HepG2 (cell line): ENCODE data around the gene DNAJC13. TPM values are rescaled to one million over a fixed set of nuclear protein-coding genes. Genes with fewer than 3 reads are reported as not detected.

Experiments
- ATAC-seq: fragments of 200-7000 bp; cut with Tn5 transposase; 3 replicates; pipeline ENCODE4 v1.9.1; 2020; ENCODE audit warnings: mild to moderate bottlenecking, moderate library complexity
- BruUV-seq: library from RNA; stranded (reverse); fragments of 400-500 nt; replicated peaks from 2 replicates; lab custom pipeline; 2021; lab: Mats Ljungman, UMichigan
- CTCF ChIA-PET: fragments of 300-600 bp; formaldehyde crosslinking; extraction: SDS; loops from one replicate; lab custom pipeline; 2021; ENCODE audit warnings: low total read pairs, inconsistent platforms, low intra/inter-chr PET ratio; lab: Yijun Ruan, JAX
- POLR2A ChIA-PET: fragments of 350-600 bp; sonication (Branson Sonifier 250); formaldehyde crosslinking; loops from one replicate; lab custom pipeline; 2020; ENCODE audit warnings: antibody characterized with exemption, inconsistent platforms; lab: Yijun Ruan, JAX
- DNase-seq: peaks from one replicate; pipeline ENCODE4 v3.0.0-alpha.2; 2015; ENCODE audit warnings: low spot score
- FAIRE-seq: peaks from 3 replicates; lab custom pipeline; 2011; peaks lifted over from hg19 to GRCh38; lab: Jason Lieb, UNC
- H2AFZ ChIP-seq: one replicate; pipeline ENCODE4 v1.6.1; 2011; ENCODE audit warnings: low read length, inconsistent platforms
- H3K27ac ChIP-seq: fragments of 300-600 bp; 3 replicates; pipeline ENCODE4 v1.8.0; 2011; ENCODE audit warnings: mixed run types, mild to moderate bottlenecking, mixed read lengths, low read length, inconsistent platforms; ENCODE audit not compliant: insufficient read depth; ENCODE audit errors: extremely low read length
- H3K27me3 ChIP-seq, 2 experiments: fragments of 200-600 bp in 1 of 2; 2 replicates in 1 of 2; 3 replicates in 1 of 2; pipeline versions ENCODE4 v1.6.0 to v1.8.0; 2011; ENCODE audit warnings: low read length in 2 of 2, mild to moderate bottlenecking in 2 of 2, moderate library complexity in 2 of 2, inconsistent platforms in 1 of 2; ENCODE audit not compliant: insufficient read depth in 2 of 2, control insufficient read depth in 1 of 2
- H3K36me3 ChIP-seq, 2 experiments: fragments of 200-600 bp in 1 of 2; replicated peaks in 1 of 2; 2 replicates in 1 of 2; 3 replicates in 1 of 2; pipeline versions ENCODE4 v1.5.1 to v1.8.0; 2011; ENCODE audit warnings: low read length in 2 of 2, inconsistent platforms in 1 of 2; ENCODE audit not compliant: insufficient read depth in 2 of 2, control insufficient read depth in 1 of 2
- H3K4me1 ChIP-seq: 2 replicates; pipeline ENCODE4 v1.5.1; 2012; ENCODE audit warnings: low read length, inconsistent platforms; ENCODE audit not compliant: insufficient read depth
- H3K4me2 ChIP-seq: 2 replicates; pipeline ENCODE4 v1.6.0; 2011; ENCODE audit warnings: low read depth, low read length, inconsistent platforms
- H3K4me3 ChIP-seq, 3 experiments: fragments of 200-600 bp in 1 of 3; sonication (generic), shearing (Covaris generic) in 1 of 3; replicated peaks in 1 of 3; 2 replicates each; pipeline ENCODE4 v1.5.1; 2011 to 2016; ENCODE audit warnings: low read length in 3 of 3, inconsistent platforms in 2 of 3, low read depth in 2 of 3, mild to moderate bottlenecking in 2 of 3, control low read depth in 1 of 3, mixed read lengths in 1 of 3; ENCODE audit not compliant: insufficient read depth in 1 of 3
- H3K79me2 ChIP-seq: one replicate; pipeline ENCODE4 v1.6.1; 2011; ENCODE audit warnings: low read length, inconsistent platforms; ENCODE audit not compliant: insufficient read depth
- H3K9ac ChIP-seq: 2 replicates; pipeline ENCODE4 v1.6.0; 2011; ENCODE audit warnings: mild to moderate bottlenecking, low read depth, low read length, inconsistent platforms; ENCODE audit not compliant: insufficient read depth
- H3K9me3 ChIP-seq: 2 replicates; pipeline ENCODE4 v1.5.1; 2012; ENCODE audit warnings: mild to moderate bottlenecking, low read length
- H4K20me1 ChIP-seq: 2 replicates; pipeline ENCODE4 v1.6.0; 2011; ENCODE audit warnings: inconsistent platforms, mild to moderate bottlenecking, low read length, moderate library complexity; ENCODE audit not compliant: insufficient read depth
- ATF7 ChIP-seq, 2 experiments: fragments of 450-650 bp in 1 of 2; sonication (generic) in 1 of 2; formaldehyde crosslinking in 1 of 2; IDR thresholded peaks; 2 replicates each; pipeline versions ENCODE4 v1.4.0 to v1.6.1; 2016 to 2020; ENCODE audit warnings: antibody characterized with exemption in 1 of 2, mild to moderate bottlenecking in 1 of 2, missing genetic modification reagents in 1 of 2
- IRX3 ChIP-seq: sonication (generic); formaldehyde crosslinking; IDR thresholded peaks from 2 replicates; pipeline ENCODE4 v1.8.1; 2023; ENCODE audit warnings: mild to moderate bottlenecking, low read depth, missing genetic modification reagents, borderline replicate concordance
- MAFK ChIP-seq, 2 experiments: IDR thresholded peaks in 1 of 2; conservative IDR thresholded peaks in 1 of 2; 2 replicates each; pipeline ENCODE4 v1.6.1; 2011; ENCODE audit warnings: improper control_type of control experiment in 2 of 2, low read length in 2 of 2
- TP53 ChIP-seq: sonication (generic); formaldehyde crosslinking; conservative IDR thresholded peaks from 2 replicates; pipeline ENCODE4 v1.4.0; 2020; ENCODE audit warnings: missing genetic modification reagents
- ZBTB20 ChIP-seq: sonication (generic); formaldehyde crosslinking; IDR thresholded peaks from 2 replicates; pipeline ENCODE4 v1.8.1; 2023; ENCODE audit warnings: missing genetic modification reagents, low read depth, mild to moderate bottlenecking, borderline replicate concordance
- ZNF256 ChIP-seq: sonication (generic); formaldehyde crosslinking; conservative IDR thresholded peaks from 2 replicates; pipeline ENCODE4 v1.4.0; 2020; ENCODE audit warnings: missing genetic modification reagents
- ZNF589 ChIP-seq: sonication (generic); formaldehyde crosslinking; conservative IDR thresholded peaks from 2 replicates; pipeline ENCODE4 v1.8.0; 2022; ENCODE audit warnings: mild to moderate bottlenecking, moderate library complexity, missing genetic modification reagents
- ZNF772 ChIP-seq: sonication (generic); formaldehyde crosslinking; IDR thresholded peaks from 2 replicates; pipeline ENCODE4 v1.5.0; 2020; ENCODE audit warnings: mild to moderate bottlenecking, missing genetic modification reagents
- WGBS: methylation state at CpG from one replicate; pipeline ENCODE4 v1.1.6; 2017; ENCODE audit warnings: low lambda C conversion rate; 5-methylcytosine and 5-hydroxymethylcytosine counted together
- in situ Hi-C: cut with HindIII; loops from 2 replicates; pipeline ENCODE4 v1.10.0; 2017; ENCODE audit warnings: low pct_unique_long_range_greater_than_20kb; ENCODE audit not compliant: extremely low pct_ligation_motif_present
- intact Hi-C: fragments of 100-400 bp; cut with micrococcal nuclease; formaldehyde crosslinking; loops from one replicate; pipeline ENCODE4 v1.10.0; 2022; ENCODE audit not compliant: unreplicated experiment
- polyA plus RNA-seq, 8 experiments: library from polyadenylated mRNA; depleted of rRNA in 3 of 8; stranded (reverse) in 7 of 8; unstranded in 1 of 8; fragments of >200 nt; fragmentation: Illumina TruSeq in 4 of 8; extraction: Trizol in 4 of 8; gene quantifications; 2 replicates each; pipeline versions ENCODE4 v1.2.1 to v1.2.3, GENCODE V29; 2011 to 2016; ENCODE audit warnings: low read depth in 4 of 8, missing spikeins in 1 of 8, mixed read lengths in 1 of 8; ENCODE audit not compliant: insufficient read depth in 1 of 8
- total RNA-seq, 5 experiments: library from RNA; depleted of rRNA; stranded (reverse); fragments of >200 nt; fragmentation: Illumina TruSeq; extraction: Trizol; gene quantifications; 2 replicates each; pipeline ENCODE4 v1.2.3, GENCODE V29; 2016; ENCODE audit warnings: low read depth in 1 of 5
- TF ChIP-seq, protein P1 (sequence below): sonication (generic); formaldehyde crosslinking; IDR thresholded peaks from 2 replicates; pipeline ENCODE4 v1.5.1; 2020; ENCODE audit warnings: mild to moderate bottlenecking, missing genetic modification reagents
- TF ChIP-seq, protein P2 (sequence below): sonication (generic); formaldehyde crosslinking; IDR thresholded peaks from 2 replicates; pipeline ENCODE4 v1.8.0; 2022; ENCODE audit warnings: missing genetic modification reagents, mild to moderate bottlenecking, borderline replicate concordance

Gene DNAJC13
- total and polyA plus RNA-seq, 2 of the 13 experiments (the other 11 are each of a cell fraction or from before 2014, with no cell fraction given) = 9.1 to 26.2 TPM

DNA sequence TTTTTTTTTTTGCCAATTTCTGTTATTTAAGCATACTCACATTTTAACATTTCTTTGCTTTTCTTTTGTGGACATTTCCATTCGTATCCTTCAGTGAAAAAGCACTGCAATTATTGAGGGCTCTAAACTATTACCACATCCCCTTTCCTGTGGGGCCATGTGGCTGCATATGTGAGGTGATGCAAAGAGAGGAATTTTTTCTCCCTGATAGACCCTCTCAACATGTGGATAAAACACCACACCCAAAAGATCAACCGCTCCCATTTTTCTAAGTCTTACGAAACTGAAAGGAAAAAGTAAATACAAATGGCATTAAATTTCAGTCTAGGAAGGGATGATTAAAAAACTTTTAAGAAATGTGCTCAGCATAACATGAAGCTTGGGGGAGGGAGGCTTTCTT is 68.8 kb downstream of the DNAJC13 start:
- Histone ChIP-seq H3K4me3 (no peak overlapping the region), H3K27me3 (no peaks in the 10 kb centered on the region), H3K27ac (no peak overlapping the region), H3K9ac (no peak overlapping the region), H4K20me1 (no peaks in the 10 kb centered on the region), H2AFZ (no peak overlapping the region), H3K4me2 (no peak overlapping the region), H3K79me2 (no peaks in the 10 kb centered on the region), H3K4me1 (no peaks in the 10 kb centered on the region), H3K9me3 (no peaks in the 10 kb centered on the region), H3K36me3 (peaks cover 2 to 34% of the 10 kb centered on the region in 2 experiments; a peak in 3 of 5 replicates)
- intact Hi-C loops = no loop called here
- ATAC-seq = no peak
- no TSS peak for BruUV-seq
- ChIA-PET CTCF (no interaction called here), POLR2A (no interaction called here)
- no peak for DNase-seq
- 98% methylated on average over 3 of the region's 3 CpGs for WGBS
- TF ChIP-seq ZNF256 (CRISPR knock-in tag) = no peak
- TF ChIP-seq TP53 (CRISPR knock-in tag) = no peak
- no peak for TF ChIP-seq ZNF772
- TF ChIP-seq ZNF589 = no peak
- TF ChIP-seq ZBTB20 = no peak
- no peak for TF ChIP-seq ATF7 (IDR thresholded peaks at IDR 0.05)
- TF ChIP-seq ATF7 (CRISPR knock-in tag; IDR thresholded peaks at IDR 0.05) = no peak
- TF ChIP-seq IRX3 (CRISPR knock-in tag) = no peak
- TF ChIP-seq, protein P1, sequence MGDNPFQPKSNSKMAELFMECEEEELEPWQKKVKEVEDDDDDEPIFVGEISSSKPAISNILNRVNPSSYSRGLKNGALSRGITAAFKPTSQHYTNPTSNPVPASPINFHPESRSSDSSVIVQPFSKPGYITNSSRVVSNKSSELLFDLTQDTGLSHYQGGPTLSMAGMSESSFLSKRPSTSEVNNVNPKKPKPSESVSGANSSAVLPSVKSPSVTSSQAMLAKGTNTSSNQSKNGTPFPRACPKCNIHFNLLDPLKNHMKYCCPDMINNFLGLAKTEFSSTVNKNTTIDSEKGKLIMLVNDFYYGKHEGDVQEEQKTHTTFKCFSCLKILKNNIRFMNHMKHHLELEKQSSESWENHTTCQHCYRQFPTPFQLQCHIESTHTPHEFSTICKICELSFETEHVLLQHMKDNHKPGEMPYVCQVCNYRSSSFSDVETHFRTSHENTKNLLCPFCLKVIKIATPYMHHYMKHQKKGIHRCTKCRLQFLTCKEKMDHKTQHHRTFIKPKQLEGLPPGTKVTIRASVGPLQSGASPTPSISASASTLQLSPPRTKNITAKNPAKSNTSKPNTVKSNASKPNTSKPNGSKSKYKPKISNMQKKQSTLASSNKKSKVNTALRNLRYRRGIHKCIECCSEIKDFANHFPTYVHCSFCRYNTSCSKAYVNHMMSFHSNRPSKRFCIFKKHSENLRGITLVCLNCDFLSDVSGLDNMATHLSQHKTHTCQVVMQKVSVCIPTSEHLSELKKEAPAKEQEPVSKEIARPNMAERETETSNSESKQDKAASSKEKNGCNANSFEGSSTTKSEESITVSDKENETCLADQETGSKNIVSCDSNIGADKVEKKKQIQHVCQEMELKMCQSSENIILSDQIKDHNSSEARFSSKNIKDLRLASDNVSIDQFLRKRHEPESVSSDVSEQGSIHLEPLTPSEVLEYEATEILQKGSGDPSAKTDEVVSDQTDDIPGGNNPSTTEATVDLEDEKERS (CRISPR knock-in tag) = no peak
- TF ChIP-seq MAFK (conservative IDR thresholded peaks at IDR 0.05 in 1 of 2, IDR thresholded peaks at IDR 0.05 in 1 of 2; ENCODE audit: low read length in 2 of 2) = no peak
- TF ChIP-seq, protein P2, sequence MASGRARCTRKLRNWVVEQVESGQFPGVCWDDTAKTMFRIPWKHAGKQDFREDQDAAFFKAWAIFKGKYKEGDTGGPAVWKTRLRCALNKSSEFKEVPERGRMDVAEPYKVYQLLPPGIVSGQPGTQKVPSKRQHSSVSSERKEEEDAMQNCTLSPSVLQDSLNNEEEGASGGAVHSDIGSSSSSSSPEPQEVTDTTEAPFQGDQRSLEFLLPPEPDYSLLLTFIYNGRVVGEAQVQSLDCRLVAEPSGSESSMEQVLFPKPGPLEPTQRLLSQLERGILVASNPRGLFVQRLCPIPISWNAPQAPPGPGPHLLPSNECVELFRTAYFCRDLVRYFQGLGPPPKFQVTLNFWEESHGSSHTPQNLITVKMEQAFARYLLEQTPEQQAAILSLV = no peak
- FAIRE-seq = no peak
- in situ Hi-C loops = no loop called here
